Measurements from ENCODE around the gene ELOVL6. TPM values are rescaled to one million over a fixed set of nuclear protein-coding genes. Genes with fewer than 3 reads are reported as not detected.

Gene ELOVL6
- polyA plus RNA-seq, 1 donor from 2014 or later, result 21.3 TPM

DNA sequence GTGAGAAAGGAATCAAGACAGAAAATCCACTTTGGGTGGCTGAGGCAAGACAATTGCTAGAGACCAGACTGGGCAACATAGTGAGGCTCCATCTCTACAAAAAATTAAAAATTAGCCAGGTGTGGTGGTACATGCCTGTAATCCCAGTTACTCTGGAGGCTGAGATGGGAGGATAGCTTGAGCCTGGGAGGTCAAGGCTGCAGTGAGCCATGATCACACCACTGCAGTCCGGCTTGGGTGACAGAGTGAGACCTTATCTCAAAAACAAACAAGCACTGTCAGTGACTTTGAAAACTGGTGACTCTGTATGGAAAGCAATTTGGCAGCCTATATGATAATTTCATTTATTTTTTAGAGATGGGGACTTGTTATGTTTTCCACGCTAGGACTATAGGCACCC lies 2.3 kb upstream of the ELOVL6 start:
- H3K4me3 ChIP-seq (ENCODE audit: low read length), result no peak overlapping the region
- peaks cover 20% of the 10 kb centered on the region for H3K79me2 ChIP-seq (replicated peaks; ENCODE audit: insufficient read depth, low read length)
- no peak for TF ChIP-seq EZH2 (IDR thresholded peaks at IDR 0.05; ENCODE audit: borderline replicate concordance, insufficient read depth, low read length, poor library complexity, severe bottlenecking)
- TF ChIP-seq, protein P1, sequence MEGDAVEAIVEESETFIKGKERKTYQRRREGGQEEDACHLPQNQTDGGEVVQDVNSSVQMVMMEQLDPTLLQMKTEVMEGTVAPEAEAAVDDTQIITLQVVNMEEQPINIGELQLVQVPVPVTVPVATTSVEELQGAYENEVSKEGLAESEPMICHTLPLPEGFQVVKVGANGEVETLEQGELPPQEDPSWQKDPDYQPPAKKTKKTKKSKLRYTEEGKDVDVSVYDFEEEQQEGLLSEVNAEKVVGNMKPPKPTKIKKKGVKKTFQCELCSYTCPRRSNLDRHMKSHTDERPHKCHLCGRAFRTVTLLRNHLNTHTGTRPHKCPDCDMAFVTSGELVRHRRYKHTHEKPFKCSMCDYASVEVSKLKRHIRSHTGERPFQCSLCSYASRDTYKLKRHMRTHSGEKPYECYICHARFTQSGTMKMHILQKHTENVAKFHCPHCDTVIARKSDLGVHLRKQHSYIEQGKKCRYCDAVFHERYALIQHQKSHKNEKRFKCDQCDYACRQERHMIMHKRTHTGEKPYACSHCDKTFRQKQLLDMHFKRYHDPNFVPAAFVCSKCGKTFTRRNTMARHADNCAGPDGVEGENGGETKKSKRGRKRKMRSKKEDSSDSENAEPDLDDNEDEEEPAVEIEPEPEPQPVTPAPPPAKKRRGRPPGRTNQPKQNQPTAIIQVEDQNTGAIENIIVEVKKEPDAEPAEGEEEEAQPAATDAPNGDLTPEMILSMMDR (IDR thresholded peaks at IDR 0.05; ENCODE audit: poor library complexity, severe bottlenecking), result no peak
- TF ChIP-seq POLR2AphosphoS5 (IDR thresholded peaks at IDR 0.05), result no peak
- TF ChIP-seq MXI1 (conservative IDR thresholded peaks at IDR 0.05; ENCODE audit: poor library complexity, severe bottlenecking), result no peak
- TF ChIP-seq RAD21 (conservative IDR thresholded peaks at IDR 0.05), result no peak
- TF ChIP-seq TAF1 (IDR thresholded peaks at IDR 0.05; ENCODE audit: low read depth), result no peak
- TF ChIP-seq, protein P2, sequence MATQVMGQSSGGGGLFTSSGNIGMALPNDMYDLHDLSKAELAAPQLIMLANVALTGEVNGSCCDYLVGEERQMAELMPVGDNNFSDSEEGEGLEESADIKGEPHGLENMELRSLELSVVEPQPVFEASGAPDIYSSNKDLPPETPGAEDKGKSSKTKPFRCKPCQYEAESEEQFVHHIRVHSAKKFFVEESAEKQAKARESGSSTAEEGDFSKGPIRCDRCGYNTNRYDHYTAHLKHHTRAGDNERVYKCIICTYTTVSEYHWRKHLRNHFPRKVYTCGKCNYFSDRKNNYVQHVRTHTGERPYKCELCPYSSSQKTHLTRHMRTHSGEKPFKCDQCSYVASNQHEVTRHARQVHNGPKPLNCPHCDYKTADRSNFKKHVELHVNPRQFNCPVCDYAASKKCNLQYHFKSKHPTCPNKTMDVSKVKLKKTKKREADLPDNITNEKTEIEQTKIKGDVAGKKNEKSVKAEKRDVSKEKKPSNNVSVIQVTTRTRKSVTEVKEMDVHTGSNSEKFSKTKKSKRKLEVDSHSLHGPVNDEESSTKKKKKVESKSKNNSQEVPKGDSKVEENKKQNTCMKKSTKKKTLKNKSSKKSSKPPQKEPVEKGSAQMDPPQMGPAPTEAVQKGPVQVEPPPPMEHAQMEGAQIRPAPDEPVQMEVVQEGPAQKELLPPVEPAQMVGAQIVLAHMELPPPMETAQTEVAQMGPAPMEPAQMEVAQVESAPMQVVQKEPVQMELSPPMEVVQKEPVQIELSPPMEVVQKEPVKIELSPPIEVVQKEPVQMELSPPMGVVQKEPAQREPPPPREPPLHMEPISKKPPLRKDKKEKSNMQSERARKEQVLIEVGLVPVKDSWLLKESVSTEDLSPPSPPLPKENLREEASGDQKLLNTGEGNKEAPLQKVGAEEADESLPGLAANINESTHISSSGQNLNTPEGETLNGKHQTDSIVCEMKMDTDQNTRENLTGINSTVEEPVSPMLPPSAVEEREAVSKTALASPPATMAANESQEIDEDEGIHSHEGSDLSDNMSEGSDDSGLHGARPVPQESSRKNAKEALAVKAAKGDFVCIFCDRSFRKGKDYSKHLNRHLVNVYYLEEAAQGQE (IDR thresholded peaks at IDR 0.05; ENCODE audit: borderline replicate concordance), result no peak
- TF ChIP-seq EP300 (conservative IDR thresholded peaks at IDR 0.05; ENCODE audit: poor library complexity, severe bottlenecking), result no peak
- no peak for TF ChIP-seq SMC3 (conservative IDR thresholded peaks at IDR 0.05; ENCODE audit: poor library complexity)

DNA sequence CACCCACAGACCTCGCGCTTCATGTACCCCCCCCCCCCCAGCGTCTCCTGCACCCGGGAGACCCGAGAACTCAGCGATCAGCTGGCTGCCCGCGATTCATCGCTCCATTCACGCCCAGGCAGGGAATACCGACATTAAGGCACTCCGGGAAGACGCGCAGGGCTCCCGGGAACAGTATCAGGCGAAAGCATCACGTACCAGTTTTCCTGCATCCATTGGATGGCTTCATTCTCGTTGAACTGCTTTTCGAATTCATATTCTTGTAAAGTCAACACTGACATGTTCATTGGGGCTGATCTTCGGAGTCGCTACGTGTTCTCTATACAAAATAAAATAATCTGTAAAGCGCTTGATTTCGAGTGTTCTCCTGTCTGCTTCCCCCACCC lies 373 bp downstream of the ELOVL6 start:
- no peaks in the 10 kb centered on the region for H3K27me3 ChIP-seq (ENCODE audit: insufficient read depth, low read depth, low read length)
- TF ChIP-seq, protein P2 (IDR thresholded peaks at IDR 0.05; ENCODE audit: borderline replicate concordance), result peak; percentile 44
- no peak for TF ChIP-seq MXI1 (conservative IDR thresholded peaks at IDR 0.05; ENCODE audit: poor library complexity, severe bottlenecking)
- H3F3A ChIP-seq (ENCODE audit: insufficient read depth, low read length, poor library complexity, severe bottlenecking), result peaks cover 4% of the 10 kb centered on the region
- H3K4me3 ChIP-seq (ENCODE audit: low read length), result peak overlapping the region; percentile 90
- H3K27ac ChIP-seq (ENCODE audit: low read length), result peak overlapping the region; percentile 92
- no peaks in the 10 kb centered on the region for H4K20me1 ChIP-seq (ENCODE audit: insufficient read depth)
- H3K9me2 ChIP-seq (ENCODE audit: insufficient read depth, low read length), result no peaks in the 10 kb centered on the region
- H3K4me2 ChIP-seq (ENCODE audit: low read length), result peak overlapping the region; percentile 19
- H3K9ac ChIP-seq (ENCODE audit: low read length), result peak overlapping the region; percentile 90
- peak overlapping the region; percentile 63 for H2AFZ ChIP-seq (ENCODE audit: low read depth, low read length)
- H3K79me2 ChIP-seq (replicated peaks; ENCODE audit: insufficient read depth, low read length), result peaks cover 40% of the 10 kb centered on the region
- H3K36me3 ChIP-seq (ENCODE audit: insufficient read depth, low read length), result no peaks in the 10 kb centered on the region
- H3K9me3 ChIP-seq (ENCODE audit: low read length), result no peaks in the 10 kb centered on the region

More for the DNA sequence above, 2.3 kb upstream of the ELOVL6 start:
- Histone ChIP-seq H3K27ac (ENCODE audit: low read length) (no peak overlapping the region), H3K9ac (ENCODE audit: low read length) (no peak overlapping the region), H3F3A (ENCODE audit: insufficient read depth, low read length, poor library complexity, severe bottlenecking) (no peaks in the 10 kb centered on the region), H3K36me3 (ENCODE audit: insufficient read depth, low read length) (no peaks in the 10 kb centered on the region), H3K9me3 (ENCODE audit: low read length) (no peaks in the 10 kb centered on the region), H3K27me3 (ENCODE audit: insufficient read depth, low read depth, low read length) (no peaks in the 10 kb centered on the region), H3K4me2 (ENCODE audit: low read length) (no peak overlapping the region), H2AFZ (ENCODE audit: low read depth, low read length) (no peak overlapping the region), H4K20me1 (ENCODE audit: insufficient read depth) (no peaks in the 10 kb centered on the region), H3K9me2 (ENCODE audit: insufficient read depth, low read length) (no peaks in the 10 kb centered on the region)
